ENCODE results near the gene SMS.

The SMS gene

DNA sequence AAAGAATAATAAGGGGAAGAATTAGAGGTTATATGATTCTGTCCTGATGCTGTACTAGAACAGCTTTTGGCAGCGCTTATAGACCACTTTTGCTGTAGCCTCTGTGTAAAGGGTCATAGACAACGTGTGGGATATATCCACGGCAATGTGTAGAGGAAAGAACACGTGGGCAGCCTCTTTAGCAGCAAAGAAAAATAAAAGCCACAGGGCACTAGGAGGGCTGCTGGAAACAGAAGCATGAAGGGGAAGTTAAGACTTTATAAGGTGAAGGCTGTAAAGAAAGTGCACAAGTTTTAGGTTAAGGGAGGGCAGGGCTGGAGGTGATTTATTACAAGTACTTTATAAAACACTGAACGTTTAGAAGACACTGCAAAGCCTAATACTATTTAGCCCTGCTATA is 71.5 kb downstream of the SMS start:
- TF ChIP-seq, protein P1, sequence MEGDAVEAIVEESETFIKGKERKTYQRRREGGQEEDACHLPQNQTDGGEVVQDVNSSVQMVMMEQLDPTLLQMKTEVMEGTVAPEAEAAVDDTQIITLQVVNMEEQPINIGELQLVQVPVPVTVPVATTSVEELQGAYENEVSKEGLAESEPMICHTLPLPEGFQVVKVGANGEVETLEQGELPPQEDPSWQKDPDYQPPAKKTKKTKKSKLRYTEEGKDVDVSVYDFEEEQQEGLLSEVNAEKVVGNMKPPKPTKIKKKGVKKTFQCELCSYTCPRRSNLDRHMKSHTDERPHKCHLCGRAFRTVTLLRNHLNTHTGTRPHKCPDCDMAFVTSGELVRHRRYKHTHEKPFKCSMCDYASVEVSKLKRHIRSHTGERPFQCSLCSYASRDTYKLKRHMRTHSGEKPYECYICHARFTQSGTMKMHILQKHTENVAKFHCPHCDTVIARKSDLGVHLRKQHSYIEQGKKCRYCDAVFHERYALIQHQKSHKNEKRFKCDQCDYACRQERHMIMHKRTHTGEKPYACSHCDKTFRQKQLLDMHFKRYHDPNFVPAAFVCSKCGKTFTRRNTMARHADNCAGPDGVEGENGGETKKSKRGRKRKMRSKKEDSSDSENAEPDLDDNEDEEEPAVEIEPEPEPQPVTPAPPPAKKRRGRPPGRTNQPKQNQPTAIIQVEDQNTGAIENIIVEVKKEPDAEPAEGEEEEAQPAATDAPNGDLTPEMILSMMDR (conservative IDR thresholded peaks at IDR 0.05; ENCODE audit: low read depth, low read length), result no peak
- H3K4me3 ChIP-seq (ENCODE audit: low read depth, low read length), result no peak overlapping the region
- peak; percentile 15 for DNase-seq (ENCODE audit: low read depth)

DNA sequence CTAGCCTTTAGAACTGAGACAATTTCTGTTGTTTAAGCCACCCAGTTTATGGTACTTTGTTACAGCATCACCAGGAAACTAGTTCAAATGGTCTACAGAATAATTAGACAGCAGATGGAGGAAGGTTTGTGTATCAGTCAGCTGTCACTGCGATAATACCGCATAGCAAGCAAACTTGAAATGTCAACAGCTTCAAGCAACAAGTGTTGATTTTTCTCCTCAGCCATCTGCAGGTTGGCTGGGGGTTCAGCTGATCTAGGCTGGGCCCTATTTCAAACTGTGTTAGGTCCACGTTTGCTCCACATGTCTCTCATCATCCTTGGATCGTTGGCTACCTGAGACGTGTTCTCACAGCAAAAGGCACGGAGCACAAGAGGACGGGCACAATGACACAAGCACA is 72.4 kb downstream of the SMS start:
- no peak overlapping the region for H3K4me3 ChIP-seq (ENCODE audit: low read depth, low read length)
- TF ChIP-seq, protein P1 (conservative IDR thresholded peaks at IDR 0.05; ENCODE audit: low read depth, low read length), result no peak
- no peak for DNase-seq (ENCODE audit: low read depth)

DNA sequence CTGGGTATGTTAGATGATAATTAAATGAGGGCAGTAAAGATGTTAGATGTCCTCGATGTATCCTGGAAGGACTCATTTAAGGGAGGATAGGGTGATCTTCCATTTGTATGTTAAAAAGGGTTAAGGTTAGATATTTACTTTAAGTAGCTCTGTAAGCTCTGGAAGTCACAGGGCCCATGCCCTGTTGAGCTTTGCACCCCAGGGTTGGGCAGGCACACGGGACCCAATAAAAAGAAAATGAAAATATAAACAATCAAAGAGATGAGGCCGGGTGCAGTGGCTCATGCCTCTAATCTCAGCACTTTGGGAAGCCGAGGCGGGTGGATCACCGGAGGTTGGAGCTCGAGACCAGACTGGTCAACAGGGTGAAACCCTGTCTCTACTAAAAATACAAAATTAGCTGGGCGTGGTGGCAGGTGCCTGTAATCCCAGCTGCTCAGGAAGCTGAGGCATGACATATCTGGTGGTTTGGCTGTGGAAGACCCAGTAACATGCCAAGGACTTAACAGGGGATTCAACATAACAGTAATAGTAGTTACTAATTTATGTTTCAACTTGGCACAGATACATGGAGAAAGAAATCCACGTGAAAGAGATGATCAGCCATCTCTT is 74.7 kb downstream of the SMS start:
- DNase-seq (ENCODE audit: low read depth), result no peak
- H3K4me3 ChIP-seq (ENCODE audit: low read depth, low read length), result no peak overlapping the region
- TF ChIP-seq, protein P1 (conservative IDR thresholded peaks at IDR 0.05; ENCODE audit: low read depth, low read length), result no peak

DNA sequence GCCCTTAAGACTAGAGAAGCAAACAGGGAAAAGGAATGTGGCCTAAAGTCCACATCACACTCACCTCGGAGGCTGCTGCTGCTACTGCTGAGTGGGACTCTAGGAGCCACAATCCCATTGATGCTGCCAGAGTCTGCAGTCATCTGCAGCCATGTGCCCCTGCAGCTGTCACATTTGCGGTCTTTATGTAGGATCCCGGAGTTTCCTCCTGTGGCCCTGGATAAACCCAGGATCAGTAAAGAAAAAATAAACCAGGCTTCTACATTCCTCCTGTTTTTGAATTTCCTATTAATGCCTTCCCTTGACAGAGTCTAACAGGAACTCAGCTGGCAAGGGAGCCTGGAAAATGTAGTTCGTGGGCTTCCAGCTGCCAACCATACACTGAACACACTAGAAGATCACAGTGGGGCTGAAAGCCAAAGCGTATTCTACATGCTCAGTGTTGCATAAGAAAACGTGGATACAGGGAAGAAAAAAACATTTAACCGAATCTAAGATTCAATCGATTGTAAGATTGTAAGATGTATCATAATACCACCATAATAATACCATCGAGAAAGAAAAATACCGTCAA is 81.3 kb downstream of the SMS start:
- H3K4me3 ChIP-seq (ENCODE audit: low read depth, low read length), result no peak overlapping the region
- TF ChIP-seq, protein P1 (conservative IDR thresholded peaks at IDR 0.05; ENCODE audit: low read depth, low read length), result no peak
- DNase-seq (ENCODE audit: low read depth), result no peak

DNA sequence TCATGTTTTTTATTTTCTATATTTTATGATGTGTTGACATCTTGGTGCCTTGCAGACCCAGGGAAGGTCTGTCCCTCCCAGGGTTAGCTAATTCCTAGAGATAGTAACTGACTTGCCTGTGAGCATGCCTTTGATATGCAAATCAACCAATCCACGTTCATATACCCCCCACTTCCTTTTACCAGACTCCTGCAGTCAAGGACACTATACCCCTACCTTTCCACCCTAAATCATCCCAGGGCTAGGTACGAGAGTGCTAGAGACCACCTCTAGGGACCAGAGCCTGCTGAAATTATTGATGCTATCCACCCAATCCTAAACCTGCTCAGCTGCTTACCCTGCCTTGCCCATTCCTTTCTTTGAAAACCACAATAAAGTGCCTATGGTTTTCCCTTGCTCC is 84.1 kb downstream of the SMS start:
- DNase-seq (ENCODE audit: low read depth), result no peak
- TF ChIP-seq, protein P1 (conservative IDR thresholded peaks at IDR 0.05; ENCODE audit: low read depth, low read length), result no peak
- no peak overlapping the region for H3K4me3 ChIP-seq (ENCODE audit: low read depth, low read length)

DNA sequence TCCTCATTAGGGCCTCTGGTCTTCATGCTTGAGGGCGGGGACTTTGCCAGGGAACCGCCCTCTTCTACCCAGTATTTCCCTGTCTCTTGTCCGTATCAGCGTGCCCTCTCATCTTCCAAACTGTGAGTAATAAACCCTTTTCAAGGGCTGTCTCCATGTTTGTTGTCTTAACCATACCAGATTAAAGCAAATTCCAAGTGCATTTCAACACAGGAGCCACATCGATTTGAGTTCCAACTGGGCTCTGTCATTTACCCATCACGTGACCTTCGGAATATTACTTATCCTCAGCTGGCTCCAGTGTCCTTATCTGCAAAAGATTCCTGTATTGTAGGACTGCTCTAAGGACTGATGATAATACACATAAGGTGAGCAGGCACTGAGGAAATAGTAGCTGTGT is 85.2 kb downstream of the SMS start:
- peak; percentile 4 for DNase-seq (ENCODE audit: low read depth)
- TF ChIP-seq, protein P1 (conservative IDR thresholded peaks at IDR 0.05; ENCODE audit: low read depth, low read length), result no peak
- H3K4me3 ChIP-seq (ENCODE audit: low read depth, low read length), result no peak overlapping the region

DNA sequence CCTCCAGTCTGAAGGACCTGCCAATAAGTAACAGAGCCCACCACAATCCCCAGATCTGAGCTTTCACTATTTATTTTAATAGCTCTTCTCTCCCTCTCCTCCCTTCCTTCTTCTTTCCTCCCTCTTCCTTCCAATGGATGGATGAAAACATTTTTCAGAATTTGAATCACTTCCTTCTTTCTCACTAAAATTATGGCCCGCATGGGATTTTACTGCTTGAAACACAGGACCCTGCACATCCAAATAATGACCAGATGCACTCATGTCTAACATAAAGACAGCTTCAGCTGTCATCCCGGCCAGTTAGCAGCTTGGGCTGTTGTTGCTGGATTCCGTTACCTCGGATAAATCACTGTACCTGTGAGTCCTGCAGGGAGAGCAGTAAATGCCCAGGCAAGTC is 86.2 kb downstream of the SMS start:
- TF ChIP-seq, protein P1 (conservative IDR thresholded peaks at IDR 0.05; ENCODE audit: low read depth, low read length), result no peak
- no peak overlapping the region for H3K4me3 ChIP-seq (ENCODE audit: low read depth, low read length)
- no peak for DNase-seq (ENCODE audit: low read depth)
